Measurements from ENCODE around the gene C5orf63. TPM values are rescaled to one million over a fixed set of nuclear protein-coding genes. Genes with fewer than 3 reads are reported as not detected.
"Not testable (repeated sequence)": the region's sequence is repeated elsewhere in the genome, so short reads cannot be mapped to it uniquely, and the experiment has no call there.

Gene C5orf63
- total RNA-seq, 6 experiments from 2014 or later: 0.41 to 3.8 (median 0.71) TPM

- no peak for TF ChIP-seq CTCF (IDR thresholded peaks at IDR 0.05)
- Mint-ChIP-seq H3K36me3 (ENCODE audit: low read depth) (peaks cover 6% of the 10 kb centered on the region), H3K27ac (peak overlapping the region; percentile 5; the same call in 1 of the 2 replicates), H3K4me3 (no peak overlapping the region), H3K4me1 (ENCODE audit: low read depth) (peaks cover 59% of the 10 kb centered on the region), H3K27me3 (ENCODE audit: insufficient read depth) (no peaks in the 10 kb centered on the region), H3K9me3 (no peaks in the 10 kb centered on the region)
- no peak for DNase-seq
Observed at GRCh38 chr5:127006744-127007143, 66.6 kb downstream of the C5orf63 start.

DNA sequence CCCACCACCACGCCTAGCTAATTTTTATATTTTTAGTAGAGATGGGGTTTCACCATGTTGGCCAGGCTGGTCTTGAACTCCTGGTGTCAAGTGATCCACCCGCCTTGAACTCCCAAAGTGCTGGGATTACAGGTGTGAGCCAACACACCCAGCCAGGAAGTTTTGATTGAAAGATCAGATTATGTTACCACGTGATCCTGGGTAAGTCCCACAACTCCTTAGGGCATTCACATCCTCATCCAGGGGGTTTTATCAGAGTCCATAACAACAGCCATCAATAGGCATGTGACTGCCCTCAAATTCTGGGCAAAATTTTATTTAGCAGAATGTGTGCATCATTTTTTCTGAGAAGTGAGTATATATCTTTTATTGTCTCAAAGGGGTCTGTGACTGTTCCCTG, 68.0 kb downstream of the C5orf63 start:
- H3K36me3 Mint-ChIP-seq (ENCODE audit: low read depth); H3K27ac Mint-ChIP-seq; DNase-seq; H3K27me3 Mint-ChIP-seq (ENCODE audit: insufficient read depth); H3K9me3 Mint-ChIP-seq; H3K4me3 Mint-ChIP-seq: not testable (repeated sequence)
- peaks cover 52% of the 10 kb centered on the region for H3K4me1 Mint-ChIP-seq (ENCODE audit: low read depth)

GRCh38 chr5:127004721-127005120, 68.6 kb downstream of the C5orf63 start:
- no peak for TF ChIP-seq CTCF (IDR thresholded peaks at IDR 0.05)
- H3K36me3 Mint-ChIP-seq (ENCODE audit: low read depth): peaks cover 6% of the 10 kb centered on the region
- no peak overlapping the region for H3K27ac Mint-ChIP-seq
- no peak for DNase-seq
- peaks cover 50% of the 10 kb centered on the region for H3K4me1 Mint-ChIP-seq (ENCODE audit: low read depth)
- no peaks in the 10 kb centered on the region for H3K27me3 Mint-ChIP-seq (ENCODE audit: insufficient read depth)
- no peaks in the 10 kb centered on the region for H3K9me3 Mint-ChIP-seq
- H3K4me3 Mint-ChIP-seq: no peak overlapping the region

GRCh38 chr5:127003798-127004495, 69.4 kb downstream of the C5orf63 start:
- Mint-ChIP-seq H3K9me3 (no peaks in the 10 kb centered on the region), H3K36me3 (ENCODE audit: low read depth) (peaks cover 6% of the 10 kb centered on the region), H3K4me3 (no peak overlapping the region), H3K27ac (peak overlapping the region; percentile 58), H3K27me3 (ENCODE audit: insufficient read depth) (no peaks in the 10 kb centered on the region), H3K4me1 (ENCODE audit: low read depth) (peaks cover 49% of the 10 kb centered on the region)
- DNase-seq: no peak
- TF ChIP-seq CTCF (IDR thresholded peaks at IDR 0.05): no peak

GRCh38 chr5:127002390-127002789, 70.9 kb downstream of the C5orf63 start:
- H3K4me3 Mint-ChIP-seq: peak overlapping the region; percentile 62
- TF ChIP-seq CTCF (IDR thresholded peaks at IDR 0.05): no peak
- peak; percentile 80 for DNase-seq
- H3K36me3 Mint-ChIP-seq (ENCODE audit: low read depth): peaks cover 6% of the 10 kb centered on the region
- no peaks in the 10 kb centered on the region for H3K9me3 Mint-ChIP-seq
- H3K27ac Mint-ChIP-seq: peak overlapping the region; percentile 93
- H3K27me3 Mint-ChIP-seq (ENCODE audit: insufficient read depth): no peaks in the 10 kb centered on the region
- H3K4me1 Mint-ChIP-seq (ENCODE audit: low read depth): peaks cover 56% of the 10 kb centered on the region

- no peak for TF ChIP-seq CTCF (IDR thresholded peaks at IDR 0.05)
- Mint-ChIP-seq H3K4me3 (peak overlapping the region; percentile 62), H3K4me1 (ENCODE audit: low read depth) (peaks cover 63% of the 10 kb centered on the region), H3K36me3 (ENCODE audit: low read depth) (peaks cover 6% of the 10 kb centered on the region), H3K9me3 (no peaks in the 10 kb centered on the region), H3K27ac (peak overlapping the region; percentile 93), H3K27me3 (ENCODE audit: insufficient read depth) (no peaks in the 10 kb centered on the region)
- DNase-seq: peak; percentile 96
Observed at GRCh38 chr5:127001621-127002296, 71.5 kb downstream of the C5orf63 start.
